NCI-H2029 (cell line): ENCODE measurements around the gene CFAP20DC.
A peak's percentile ranks its signal among the peaks of the same experiment; 100 is the strongest.
"Not testable (repeated sequence)": the region's sequence is repeated elsewhere in the genome, so short reads cannot be mapped to it uniquely, and the experiment has no call there.

Experiments
- DNase-seq: peaks from one replicate; lab custom pipeline; 2025; lab: John Stamatoyannopoulos, UW

The CFAP20DC gene

GRCh38 chr3:59017617-59017984 is 32.2 kb downstream of the CFAP20DC start:
- no peak for DNase-seq

DNA sequence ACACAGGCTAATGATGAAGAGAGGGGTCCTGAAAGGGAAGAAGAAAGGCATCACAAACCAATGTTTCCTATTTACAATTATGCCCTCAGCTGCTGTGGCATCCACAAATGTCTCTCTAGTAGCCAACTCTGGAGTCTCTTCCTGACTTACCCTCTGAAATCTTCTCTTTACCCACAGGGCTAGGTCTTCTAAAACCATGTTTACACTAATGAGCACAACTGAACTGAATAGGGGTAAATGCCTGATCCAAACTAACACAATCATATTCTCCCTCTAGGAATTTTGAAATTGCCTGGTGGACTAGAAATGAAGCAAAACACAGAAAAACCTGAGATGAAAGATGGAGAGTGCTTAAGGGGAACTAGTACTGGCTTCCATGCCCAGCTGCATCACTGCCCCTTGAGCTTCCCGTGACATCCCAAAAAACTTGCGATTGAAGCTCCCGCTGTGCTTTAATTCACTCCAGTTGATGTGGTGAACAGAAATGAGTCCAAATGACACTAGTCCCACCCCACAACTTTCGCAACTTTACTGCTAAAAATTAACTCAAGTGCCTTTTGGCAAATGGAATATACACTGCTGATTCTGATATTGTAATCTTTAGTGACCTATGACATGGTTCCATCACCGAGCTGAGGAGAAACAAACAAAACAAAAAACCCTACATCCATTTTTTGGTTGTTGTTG is 32.8 kb downstream of the CFAP20DC start:
- no peak for DNase-seq

- DNase-seq, result no peak
Observed at GRCh38 chr3:59013611-59014010, 36.2 kb downstream of the CFAP20DC start.

DNA sequence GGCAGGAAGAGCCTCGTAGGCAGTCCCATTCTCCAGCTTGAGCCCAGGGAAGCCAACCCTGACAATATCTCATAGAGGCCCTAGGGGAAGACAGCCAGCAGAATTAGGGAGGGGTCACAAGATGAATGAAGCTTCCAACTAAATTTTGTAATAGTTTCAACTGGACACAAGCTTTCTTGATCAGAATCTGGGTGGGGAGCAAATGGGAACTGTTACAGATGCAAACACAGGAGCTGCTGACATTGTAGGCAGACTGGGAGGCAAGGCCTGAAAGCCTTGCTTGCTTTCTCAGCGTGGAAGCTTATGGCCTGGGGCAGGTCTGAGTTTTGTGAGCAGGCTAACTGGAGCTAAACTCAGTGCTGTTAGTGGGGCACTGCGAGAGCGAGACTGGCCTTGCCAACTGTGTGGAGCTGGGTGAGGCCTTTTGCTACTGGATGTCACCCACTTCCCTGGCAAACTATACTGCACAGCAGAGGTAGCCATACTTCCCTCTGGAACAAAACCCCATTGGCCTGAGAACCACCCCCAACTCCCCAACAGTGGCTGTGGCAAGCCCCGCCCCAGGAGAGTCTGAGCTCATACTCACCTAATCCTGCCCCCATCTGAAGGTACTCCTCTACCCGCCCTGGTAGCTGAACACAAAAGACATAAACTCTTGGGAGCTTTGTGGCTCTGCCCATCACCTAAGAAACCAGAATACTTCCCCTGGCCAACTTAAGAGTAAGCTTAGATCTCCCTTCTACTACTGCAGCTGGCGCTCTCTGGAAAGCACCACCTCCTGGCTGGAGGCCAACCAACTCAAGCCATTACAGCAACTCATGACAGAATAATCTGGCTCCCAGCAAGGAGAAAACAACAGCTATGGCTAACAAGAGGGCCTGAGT is 42.9 kb downstream of the CFAP20DC start:
- DNase-seq, result no peak

GRCh38 chr3:59001675-59002074 is 48.1 kb downstream of the CFAP20DC start:
- DNase-seq, result no peak

DNA sequence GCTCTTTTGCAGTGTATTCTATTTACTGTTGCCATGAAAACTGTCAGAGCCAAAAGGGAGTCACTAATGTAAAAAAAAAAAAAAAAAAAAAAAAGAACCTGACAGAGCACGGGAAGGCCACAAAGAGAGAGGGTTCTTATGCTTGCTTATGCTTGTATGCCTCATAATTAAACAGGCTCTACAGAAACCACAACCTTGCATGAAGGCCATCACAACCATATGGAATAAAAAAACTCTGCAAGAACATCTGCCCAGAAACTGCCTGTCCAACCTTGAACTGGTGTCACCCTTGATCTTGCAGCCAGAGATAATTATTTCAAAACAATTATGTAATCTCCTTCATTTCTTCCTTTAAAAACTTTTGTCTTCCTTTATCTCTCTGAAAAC is 50.1 kb downstream of the CFAP20DC start:
- DNase-seq, result no peak

DNA sequence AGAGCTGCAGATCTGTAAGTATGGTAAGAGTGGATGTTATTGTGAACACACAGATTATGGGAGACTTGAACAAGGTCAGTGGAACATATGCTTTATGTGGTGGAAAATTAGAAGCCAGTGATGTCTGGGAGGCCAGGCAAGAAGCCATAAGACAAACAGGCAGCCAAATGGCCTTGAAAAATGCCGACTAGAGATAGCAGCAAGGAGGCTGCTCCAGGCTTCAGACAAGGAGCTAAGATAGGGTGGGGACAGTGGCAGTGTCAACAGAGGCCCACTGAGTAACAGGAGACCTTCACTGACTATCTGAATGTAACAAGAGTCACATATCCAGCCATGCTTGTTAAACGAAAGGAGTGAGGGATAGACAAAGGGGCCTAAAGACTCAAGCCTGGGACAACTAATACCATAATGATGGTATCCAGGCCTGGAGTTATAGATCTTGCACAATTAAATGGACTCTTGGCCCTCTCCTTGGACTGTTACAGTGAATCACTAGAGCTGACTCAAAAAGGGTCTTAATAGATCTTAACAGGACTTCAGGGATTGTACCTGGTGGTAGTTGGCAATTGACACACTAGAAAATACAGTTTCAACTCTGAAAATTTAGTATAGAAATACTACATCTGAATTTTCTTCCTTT is 50.6 kb downstream of the CFAP20DC start:
- no peak for DNase-seq

DNA sequence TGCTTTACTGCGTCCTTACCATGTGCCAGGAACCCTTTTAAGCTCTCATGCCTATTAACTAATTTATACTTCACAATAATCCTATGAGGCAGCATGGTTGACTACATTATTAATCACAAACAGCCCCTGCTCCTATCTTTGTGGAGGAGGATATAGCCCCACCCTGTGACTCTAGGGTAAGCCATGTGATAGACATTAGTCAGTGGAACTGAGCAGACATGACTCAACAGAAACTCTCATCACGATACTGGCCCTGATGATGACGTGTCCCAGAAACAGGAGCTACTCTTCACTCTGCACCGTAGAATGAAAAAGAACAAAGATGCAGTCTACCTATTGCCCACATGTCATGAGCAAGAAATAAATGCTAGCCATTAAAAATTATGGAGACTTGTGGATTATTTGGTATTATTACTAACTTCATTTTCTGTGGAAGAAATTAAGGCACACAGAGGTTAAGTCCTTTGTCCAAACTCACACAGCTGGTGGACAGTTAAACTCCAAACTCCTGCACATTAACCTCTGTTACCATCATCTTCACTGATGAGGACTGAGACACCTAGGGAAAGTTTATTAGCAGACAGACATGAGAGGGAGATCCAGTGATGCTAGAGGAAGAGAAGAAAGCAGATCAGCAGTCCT is 51.2 kb downstream of the CFAP20DC start:
- no peak for DNase-seq

GRCh38 chr3:58996730-58997129 is 53.1 kb downstream of the CFAP20DC start:
- no peak for DNase-seq

- peak; percentile 17 for DNase-seq
Observed at GRCh38 chr3:58994746-58995330, 55.0 kb downstream of the CFAP20DC start.

DNA sequence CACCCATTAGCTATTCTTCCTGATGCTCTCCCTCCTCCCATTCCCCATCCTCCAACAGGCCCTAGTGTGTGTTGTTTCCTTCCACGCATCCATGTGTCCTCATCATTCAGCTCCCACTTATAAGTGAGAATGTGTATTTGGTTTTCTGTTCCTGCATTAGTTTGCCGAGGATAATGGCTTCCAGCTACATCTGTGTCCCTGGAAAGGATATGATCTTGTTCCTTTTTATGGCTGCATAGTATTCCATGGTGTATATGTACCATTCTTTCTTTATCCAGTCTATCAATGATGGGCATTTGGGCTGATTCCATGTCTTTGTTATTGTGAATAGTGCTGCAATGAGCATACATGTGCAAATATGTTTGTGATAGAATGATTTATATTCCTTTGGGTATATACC is 56.3 kb downstream of the CFAP20DC start:
- no peak for DNase-seq

GRCh38 chr3:58991623-58992022 is 58.2 kb downstream of the CFAP20DC start:
- DNase-seq, result no peak

DNA sequence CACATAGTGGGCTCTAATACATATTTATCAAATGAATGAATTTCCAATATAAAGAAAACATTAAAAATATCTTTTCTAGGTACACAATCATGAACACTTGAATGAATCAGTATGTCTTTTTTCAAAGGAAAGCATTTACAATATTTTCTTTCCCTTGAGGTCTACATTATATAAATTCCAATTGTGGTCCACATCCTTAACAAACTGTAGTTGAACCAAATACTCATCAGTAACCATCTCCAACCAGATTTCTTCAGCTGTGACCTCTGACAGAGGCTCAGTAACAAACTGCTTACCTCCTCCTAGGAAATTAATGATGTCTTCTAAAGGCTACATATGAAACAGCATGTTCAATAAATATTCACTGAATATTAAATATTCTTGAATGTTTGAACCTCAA is 58.8 kb downstream of the CFAP20DC start:
- DNase-seq, result no peak

- no peak for DNase-seq
Observed at GRCh38 chr3:58989955-58990354, 59.9 kb downstream of the CFAP20DC start.

GRCh38 chr3:58989163-58989562 is 60.7 kb downstream of the CFAP20DC start:
- DNase-seq, result no peak

GRCh38 chr3:58988041-58988440 is 61.8 kb downstream of the CFAP20DC start:
- no peak for DNase-seq

DNA sequence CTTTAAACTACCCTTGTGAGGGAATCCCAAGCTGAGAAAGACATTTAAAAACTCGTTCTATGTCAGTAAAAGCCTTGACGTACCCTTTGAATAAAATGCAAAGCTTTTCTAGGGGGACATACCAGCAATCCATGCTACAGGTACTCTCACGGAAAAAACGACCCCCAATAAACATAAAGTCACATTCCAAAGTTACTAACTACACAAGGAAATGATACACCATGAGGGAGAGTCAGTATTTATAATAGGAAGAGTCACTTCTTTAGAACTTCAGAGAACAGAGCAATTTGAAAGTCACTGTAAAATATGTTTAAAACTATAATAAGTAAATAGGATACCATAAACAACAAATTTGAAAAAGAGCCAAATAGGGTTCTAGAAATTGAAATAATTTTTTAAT is 63.2 kb downstream of the CFAP20DC start:
- no peak for DNase-seq

- no peak for DNase-seq
Observed at GRCh38 chr3:58979840-58980239, 70.0 kb downstream of the CFAP20DC start.

- no peak for DNase-seq
Observed at GRCh38 chr3:58973796-58974195, 76.0 kb downstream of the CFAP20DC start.

GRCh38 chr3:58967866-58968265 is 82.0 kb downstream of the CFAP20DC start:
- DNase-seq, result not testable (repeated sequence)

DNA sequence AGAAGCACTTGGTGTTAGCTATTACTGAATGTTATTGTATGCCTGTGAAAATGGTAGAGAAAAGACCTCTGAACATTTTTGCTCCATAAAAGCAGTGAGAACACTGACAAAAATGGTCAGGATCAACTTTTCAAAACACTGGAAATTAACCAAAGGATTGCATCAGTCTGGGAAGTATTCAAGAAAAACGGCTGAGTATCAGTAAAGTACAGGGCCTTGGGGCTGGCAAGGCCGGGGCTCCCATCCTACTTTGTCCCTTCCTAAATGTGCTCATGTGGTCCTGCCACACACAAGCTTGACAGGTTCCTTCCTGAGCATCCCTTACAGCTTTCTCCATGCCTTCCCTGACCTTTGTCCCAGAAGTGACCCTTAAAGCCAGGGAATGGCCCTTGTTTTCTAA is 84.0 kb downstream of the CFAP20DC start:
- DNase-seq, result no peak

- no peak for DNase-seq
Observed at GRCh38 chr3:58963928-58964503, 85.8 kb downstream of the CFAP20DC start.
